ENCODE results near the gene TM2D3.

- TF ChIP-seq, protein P1, sequence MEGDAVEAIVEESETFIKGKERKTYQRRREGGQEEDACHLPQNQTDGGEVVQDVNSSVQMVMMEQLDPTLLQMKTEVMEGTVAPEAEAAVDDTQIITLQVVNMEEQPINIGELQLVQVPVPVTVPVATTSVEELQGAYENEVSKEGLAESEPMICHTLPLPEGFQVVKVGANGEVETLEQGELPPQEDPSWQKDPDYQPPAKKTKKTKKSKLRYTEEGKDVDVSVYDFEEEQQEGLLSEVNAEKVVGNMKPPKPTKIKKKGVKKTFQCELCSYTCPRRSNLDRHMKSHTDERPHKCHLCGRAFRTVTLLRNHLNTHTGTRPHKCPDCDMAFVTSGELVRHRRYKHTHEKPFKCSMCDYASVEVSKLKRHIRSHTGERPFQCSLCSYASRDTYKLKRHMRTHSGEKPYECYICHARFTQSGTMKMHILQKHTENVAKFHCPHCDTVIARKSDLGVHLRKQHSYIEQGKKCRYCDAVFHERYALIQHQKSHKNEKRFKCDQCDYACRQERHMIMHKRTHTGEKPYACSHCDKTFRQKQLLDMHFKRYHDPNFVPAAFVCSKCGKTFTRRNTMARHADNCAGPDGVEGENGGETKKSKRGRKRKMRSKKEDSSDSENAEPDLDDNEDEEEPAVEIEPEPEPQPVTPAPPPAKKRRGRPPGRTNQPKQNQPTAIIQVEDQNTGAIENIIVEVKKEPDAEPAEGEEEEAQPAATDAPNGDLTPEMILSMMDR (IDR thresholded peaks at IDR 0.05), result no peak
- TF ChIP-seq POLR2A (IDR thresholded peaks at IDR 0.05), result no peak
These were observed 37.7 kb upstream of the TM2D3 start for GRCh38 chr15:101689901-101690300.
